Activated CD4-positive, alpha-beta T cell treated with anti-CD3 and anti-CD28 coated beads for 24 hours (primary cell): Measurements from ENCODE around the gene NPTXR.
A peak's percentile ranks its signal among the peaks of the same experiment; 100 is the strongest.
"Not testable (repeated sequence)": the region's sequence is repeated elsewhere in the genome, so short reads cannot be mapped to it uniquely, and the experiment has no call there.

Experiments
- DNase-seq, 2 donors: peaks; one replicate each; pipeline ENCODE4 v3.0.0-alpha.2; 2020; ENCODE audit warnings: low read depth in 2 of 2

The NPTXR gene

GRCh38 chr22:38868886-38869381, 25.1 kb upstream of the NPTXR start:
- DNase-seq, result peak; percentile 82 to 86

GRCh38 chr22:38868286-38868721, 24.5 kb upstream of the NPTXR start:
- DNase-seq, result no peak

GRCh38 chr22:38867471-38868285, 23.9 kb upstream of the NPTXR start:
- DNase-seq, result no peak

GRCh38 chr22:38867124-38867455, 23.3 kb upstream of the NPTXR start:
- DNase-seq, result no peak

- DNase-seq, result no peak
These were observed 22.7 kb upstream of the NPTXR start for GRCh38 chr22:38866399-38867123.

- DNase-seq, result no peak
These were observed 22.2 kb upstream of the NPTXR start for GRCh38 chr22:38866024-38866398.

GRCh38 chr22:38865201-38866023, 21.6 kb upstream of the NPTXR start:
- no peak for DNase-seq

GRCh38 chr22:38864361-38865191, 20.7 kb upstream of the NPTXR start:
- no peak for DNase-seq

- DNase-seq, result no peak
These were observed 19.8 kb upstream of the NPTXR start for GRCh38 chr22:38863531-38864131.

GRCh38 chr22:38862375-38863329, 18.8 kb upstream of the NPTXR start:
- no peak for DNase-seq

GRCh38 chr22:38861927-38862326, 18.1 kb upstream of the NPTXR start:
- no peak for DNase-seq

- DNase-seq, result no peak
These were observed 17.5 kb upstream of the NPTXR start for GRCh38 chr22:38861170-38861876.

GRCh38 chr22:38860283-38861169, 16.7 kb upstream of the NPTXR start:
- DNase-seq, result no peak

GRCh38 chr22:38859581-38860282, 15.9 kb upstream of the NPTXR start:
- DNase-seq, result no peak

GRCh38 chr22:38858492-38858891, 14.7 kb upstream of the NPTXR start:
- DNase-seq, result no peak

GRCh38 chr22:38854476-38854875, 10.6 kb upstream of the NPTXR start:
- not testable (repeated sequence) for DNase-seq

- not testable (repeated sequence) for DNase-seq
These were observed 10.1 kb upstream of the NPTXR start for GRCh38 chr22:38853883-38854282.
